A673 (cell line): ENCODE data around the gene NTNG2. TPM values are rescaled to one million over a fixed set of nuclear protein-coding genes. Genes with fewer than 3 reads are reported as not detected.

Experiments
- BruUV-seq: library from RNA; stranded (reverse); fragments of 400-500 nt; replicated peaks from 2 replicates; lab custom pipeline; 2021; lab: Mats Ljungman, UMichigan
- CTCF ChIA-PET: fragments of 300-600 bp; sonication (Branson Sonifier 250); formaldehyde crosslinking; loops from one replicate; lab custom pipeline; 2022; ENCODE audit warnings: antibody characterized with exemption; lab: Charles Lee
- POLR2A ChIA-PET: fragments of 300-600 bp; sonication (Branson Sonifier 250); formaldehyde crosslinking; loops from one replicate; lab custom pipeline; 2022; ENCODE audit warnings: antibody characterized with exemption; ENCODE audit not compliant: low non-redundant PET; lab: Charles Lee
- DNase-seq: peaks from one replicate; pipeline ENCODE4 v3.0.0-alpha.2; 2015; ENCODE audit warnings: low spot score
- H3K27ac ChIP-seq: fragments of 200-600 bp; sonication (generic); 2 replicates; pipeline ENCODE4 v1.5.1; 2016; ENCODE audit warnings: mixed run types, low read depth, mild to moderate bottlenecking, mixed read lengths, antibody characterized with exemption, low read length; ENCODE audit not compliant: poor library complexity, severe bottlenecking
- H3K27me3 ChIP-seq: fragments of 200-600 bp; sonication (generic); replicated peaks from 2 replicates; pipeline ENCODE4 v1.6.1; 2017; ENCODE audit warnings: mixed run types, low read depth, mild to moderate bottlenecking, mixed read lengths, antibody characterized with exemption, low read length; ENCODE audit not compliant: insufficient read depth, poor library complexity
- H3K36me3 ChIP-seq: fragments of 200-600 bp; sonication (generic); 2 replicates; pipeline ENCODE4 v1.6.1; 2016; ENCODE audit warnings: mixed run types, mild to moderate bottlenecking, mixed read lengths, antibody characterized with exemption, low read length; ENCODE audit not compliant: insufficient read depth, poor library complexity, severe bottlenecking
- H3K4me1 ChIP-seq: fragments of 200-600 bp; sonication (generic); 2 replicates; pipeline ENCODE4 v1.6.1; 2017; ENCODE audit warnings: mixed run types, mild to moderate bottlenecking, mixed read lengths, antibody characterized with exemption, low read length; ENCODE audit not compliant: insufficient read depth, poor library complexity, severe bottlenecking
- H3K4me3 ChIP-seq: fragments of 200-600 bp; sonication (generic); 2 replicates; pipeline ENCODE4 v1.5.1; 2016; ENCODE audit warnings: low read depth, mixed run types, mild to moderate bottlenecking, mixed read lengths, low read length; ENCODE audit not compliant: poor library complexity, severe bottlenecking
- H3K9me3 ChIP-seq: fragments of 200-600 bp; sonication (generic); 2 replicates; pipeline ENCODE4 v1.6.1; 2016; ENCODE audit warnings: mixed run types, low read depth, mild to moderate bottlenecking, mixed read lengths, antibody characterized with exemption, low read length; ENCODE audit not compliant: poor library complexity, severe bottlenecking
- EZH2 ChIP-seq: fragments of 200-600 bp; sonication (generic); IDR thresholded peaks from 2 replicates; pipeline ENCODE4 v1.6.1; 2017; ENCODE audit warnings: borderline replicate concordance, low read depth, mild to moderate bottlenecking, mixed read lengths, antibody characterized with exemption, low read length; ENCODE audit not compliant: poor library complexity, severe bottlenecking
- intact Hi-C: fragments of 100-400 bp; cut with micrococcal nuclease; formaldehyde crosslinking; loops from one replicate; pipeline ENCODE4 v1.10.0; 2022; ENCODE audit not compliant: unreplicated experiment
- total RNA-seq: library from RNA; stranded (reverse); gene quantifications from 2 replicates; pipeline ENCODE4 v1.2.3, GENCODE V29; 2021
- TF ChIP-seq, protein P1 (sequence below): fragments of 300-800, 200-600 bp; sonication (generic); conservative IDR thresholded peaks from 2 replicates; pipeline ENCODE4 v1.5.1; 2017; ENCODE audit warnings: low read depth, mild to moderate bottlenecking, antibody characterized with exemption, low read length, moderate library complexity, mixed read lengths

The NTNG2 gene
- total RNA-seq, 1 experiment from 2014 or later: 1.5 TPM

DNA sequence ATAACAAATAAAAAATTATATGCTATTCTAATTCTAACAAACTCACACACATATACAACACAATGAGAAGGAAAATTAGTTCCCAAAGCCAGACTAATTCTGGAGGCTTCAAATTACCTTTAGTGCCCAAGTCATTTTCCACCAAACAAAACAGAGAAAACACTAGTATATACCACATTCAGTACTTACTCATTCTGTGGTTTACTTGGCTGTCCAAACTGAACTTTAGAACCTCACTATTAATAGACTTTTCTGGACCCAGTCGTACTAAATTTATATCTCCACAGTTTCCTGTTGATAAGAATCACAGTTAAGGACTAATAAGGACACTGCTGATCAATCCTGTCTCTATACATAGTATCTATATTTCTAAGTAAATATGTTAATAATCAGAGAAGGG, 126.5 kb downstream of the NTNG2 start:
- no TSS peak for BruUV-seq
- ChIA-PET CTCF (no interaction called here), POLR2A (no interaction called here)
- Histone ChIP-seq H3K27me3 (no peaks in the 10 kb centered on the region), H3K4me3 (no peak overlapping the region), H3K4me1 (no peaks in the 10 kb centered on the region), H3K36me3 (peaks cover 48% of the 10 kb centered on the region), H3K9me3 (no peaks in the 10 kb centered on the region), H3K27ac (no peak overlapping the region)
- intact Hi-C loops: no loop called here
- DNase-seq: no peak
- TF ChIP-seq EZH2: no peak
- TF ChIP-seq, protein P1, sequence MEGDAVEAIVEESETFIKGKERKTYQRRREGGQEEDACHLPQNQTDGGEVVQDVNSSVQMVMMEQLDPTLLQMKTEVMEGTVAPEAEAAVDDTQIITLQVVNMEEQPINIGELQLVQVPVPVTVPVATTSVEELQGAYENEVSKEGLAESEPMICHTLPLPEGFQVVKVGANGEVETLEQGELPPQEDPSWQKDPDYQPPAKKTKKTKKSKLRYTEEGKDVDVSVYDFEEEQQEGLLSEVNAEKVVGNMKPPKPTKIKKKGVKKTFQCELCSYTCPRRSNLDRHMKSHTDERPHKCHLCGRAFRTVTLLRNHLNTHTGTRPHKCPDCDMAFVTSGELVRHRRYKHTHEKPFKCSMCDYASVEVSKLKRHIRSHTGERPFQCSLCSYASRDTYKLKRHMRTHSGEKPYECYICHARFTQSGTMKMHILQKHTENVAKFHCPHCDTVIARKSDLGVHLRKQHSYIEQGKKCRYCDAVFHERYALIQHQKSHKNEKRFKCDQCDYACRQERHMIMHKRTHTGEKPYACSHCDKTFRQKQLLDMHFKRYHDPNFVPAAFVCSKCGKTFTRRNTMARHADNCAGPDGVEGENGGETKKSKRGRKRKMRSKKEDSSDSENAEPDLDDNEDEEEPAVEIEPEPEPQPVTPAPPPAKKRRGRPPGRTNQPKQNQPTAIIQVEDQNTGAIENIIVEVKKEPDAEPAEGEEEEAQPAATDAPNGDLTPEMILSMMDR: no peak

DNA sequence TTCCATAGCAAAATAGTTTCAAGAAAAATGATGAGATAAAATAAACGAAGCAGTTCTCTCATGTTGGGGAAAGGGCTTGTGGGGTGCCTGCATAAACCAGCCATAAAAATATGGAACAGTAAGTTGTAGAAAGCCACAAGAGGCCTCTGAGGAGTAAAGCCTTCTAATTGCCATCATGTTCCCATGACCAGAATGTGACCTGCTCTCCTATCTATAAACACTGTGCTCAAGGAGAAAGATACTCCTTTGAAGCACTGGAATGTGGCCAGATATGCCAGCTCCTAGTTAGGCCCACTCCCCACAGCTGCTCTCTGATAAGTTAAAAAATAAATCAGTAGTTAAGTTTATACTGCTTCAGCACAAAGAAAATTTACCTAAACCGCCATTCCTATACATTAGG, 127.1 kb downstream of the NTNG2 start:
- POLR2A ChIA-PET: no interaction called here
- Histone ChIP-seq H3K27ac (no peak overlapping the region), H3K4me1 (no peaks in the 10 kb centered on the region), H3K27me3 (no peaks in the 10 kb centered on the region), H3K36me3 (peaks cover 43% of the 10 kb centered on the region), H3K9me3 (no peaks in the 10 kb centered on the region), H3K4me3 (no peak overlapping the region)
- no peak for DNase-seq
- no TSS peak for BruUV-seq
- TF ChIP-seq, protein P1: no peak
- no peak for TF ChIP-seq EZH2
- intact Hi-C loops: no loop called here
- CTCF ChIA-PET: no interaction called here

DNA sequence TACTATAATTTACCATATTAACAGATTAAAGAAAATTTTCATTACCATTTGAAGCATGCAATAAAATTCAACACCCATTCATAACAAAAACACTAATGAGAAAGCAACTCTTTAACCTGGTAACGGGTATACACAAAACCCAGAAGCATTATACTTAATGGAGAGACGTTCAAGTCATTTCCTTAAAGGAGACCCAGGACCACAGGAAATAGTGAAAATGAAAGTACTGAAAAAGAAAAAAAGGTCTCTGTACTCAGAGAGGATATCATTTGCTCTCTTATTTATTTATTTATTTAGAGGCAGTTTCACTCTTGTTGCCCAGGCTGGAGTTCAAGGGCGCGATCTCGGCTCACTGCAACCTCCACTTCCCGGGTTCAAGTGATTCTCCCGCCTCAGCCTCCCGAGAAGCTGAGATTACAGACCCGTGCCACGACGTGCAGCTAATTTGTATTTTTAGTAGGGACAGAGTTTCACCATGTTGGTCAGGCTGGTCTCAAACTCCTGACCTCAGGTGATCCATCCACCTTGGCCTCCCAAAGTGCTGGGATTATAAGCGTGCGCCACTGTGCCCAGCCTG, 131.4 kb downstream of the NTNG2 start:
- H3K36me3 ChIP-seq: peaks cover 51% of the 10 kb centered on the region
- H3K4me3 ChIP-seq: no peak overlapping the region
- intact Hi-C loops: no loop called here
- no peaks in the 10 kb centered on the region for H3K9me3 ChIP-seq
- no peak for DNase-seq
- H3K4me1 ChIP-seq: no peaks in the 10 kb centered on the region
- no TSS peak for BruUV-seq
- no peaks in the 10 kb centered on the region for H3K27me3 ChIP-seq
- CTCF ChIA-PET: no interaction called here
- no peak for TF ChIP-seq EZH2
- TF ChIP-seq, protein P1: no peak
- H3K27ac ChIP-seq: no peak overlapping the region
- POLR2A ChIA-PET: no interaction called here

Other genes with a start within 250 kb of the NTNG2 start
- gene MED27, start 82.2 kb upstream of the NTNG2 start, total RNA-seq: 45.4 and 45.8 TPM in 2 replicates
- 41.4 and 42.5 TPM in 2 replicates for gene SETX, start 192.9 kb downstream of the NTNG2 start, total RNA-seq
- 27.2 and 27.5 TPM in 2 replicates for gene TTF1, start 244.8 kb downstream of the NTNG2 start, total RNA-seq
- not detected in 2 replicates for gene CFAP77, start 248.2 kb downstream of the NTNG2 start, total RNA-seq